ENCODE measurements around the gene PCDHB8.
A peak's percentile ranks its signal among the peaks of the same experiment; 100 is the strongest.
"Not testable (repeated sequence)": the region's sequence is repeated elsewhere in the genome, so short reads cannot be mapped to it uniquely, and the experiment has no call there.

PCDHB8 gene

DNA sequence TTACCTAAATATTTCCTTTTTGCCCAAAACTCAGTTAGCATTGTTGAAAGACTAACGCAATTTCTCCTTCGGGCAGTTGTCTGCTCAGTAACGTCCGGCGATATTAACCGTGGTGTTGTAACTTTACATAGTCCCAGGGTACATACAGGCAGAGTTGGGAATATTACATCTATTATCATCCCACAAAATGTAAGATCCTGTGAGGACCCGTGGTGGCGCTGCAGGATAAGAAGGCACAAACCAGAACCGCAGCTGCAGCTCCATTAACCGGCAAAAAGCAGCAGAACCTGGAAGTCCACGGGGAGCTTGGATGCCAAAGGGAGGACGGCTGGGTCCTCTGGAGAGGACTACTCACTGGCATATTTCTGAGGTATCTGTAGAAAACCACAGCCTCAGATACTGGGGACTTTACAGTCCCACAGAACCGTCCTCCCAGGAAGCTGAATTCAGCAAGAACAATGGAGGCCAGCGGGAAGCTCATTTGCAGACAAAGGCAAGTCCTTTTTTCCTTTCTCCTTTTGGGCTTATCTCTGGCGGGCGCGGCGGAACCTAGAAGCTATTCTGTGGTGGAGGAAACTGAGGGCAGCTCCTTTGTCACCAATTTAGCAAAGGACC, at the start of gene PCDHB8:
Gene PCDHB8, plus strand, starts transcription at position 214 of the 615 bp plus-strand sequence. Its CDS starts 245 bp downstream, at position 459.
- DNase-seq, result not testable (repeated sequence)

DNA sequence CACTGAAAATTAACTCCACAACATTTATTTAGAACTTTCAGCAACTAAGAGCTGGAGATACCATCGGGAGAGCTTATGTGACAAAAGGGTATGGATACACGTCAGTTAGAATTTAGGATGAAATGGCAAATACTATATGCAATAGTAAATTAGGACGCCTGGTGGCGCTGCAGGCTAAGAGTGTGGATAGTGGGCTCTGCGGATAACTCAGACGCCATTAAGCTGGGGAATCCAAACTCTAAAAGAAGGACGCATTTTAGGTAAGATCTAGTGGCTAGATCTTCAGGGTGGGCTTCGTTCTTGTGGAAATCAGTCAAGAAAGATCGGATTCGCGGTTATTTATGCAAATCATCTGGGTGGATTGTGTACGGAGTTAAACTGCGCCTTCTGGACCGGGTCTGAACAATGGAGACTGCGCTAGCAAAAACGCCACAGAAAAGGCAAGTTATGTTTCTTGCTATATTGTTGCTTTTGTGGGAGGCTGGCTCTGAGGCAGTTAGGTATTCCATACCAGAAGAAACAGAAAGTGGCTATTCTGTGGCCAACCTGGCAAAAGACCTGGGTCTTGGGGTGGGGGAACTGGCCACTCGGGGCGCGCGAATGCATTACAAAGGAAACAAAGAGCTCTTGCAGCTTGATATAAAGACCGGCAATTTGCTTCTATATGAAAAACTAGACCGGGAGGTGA, 42.4 kb upstream of the PCDHB8 start, which contains the start of gene PCDHB5:
Gene PCDHB5, plus strand, starts transcription at position 177 of the 688 bp plus-strand sequence. Its CDS starts 229 bp downstream, at position 406.
- no peak for DNase-seq

- no peak for DNase-seq
Observed at GRCh38 chr5:141135718-141136266, 41.8 kb upstream of the PCDHB8 start.

- DNase-seq, result not testable (repeated sequence)
Observed at GRCh38 chr5:141137346-141137745, 40.2 kb upstream of the PCDHB8 start.

DNA sequence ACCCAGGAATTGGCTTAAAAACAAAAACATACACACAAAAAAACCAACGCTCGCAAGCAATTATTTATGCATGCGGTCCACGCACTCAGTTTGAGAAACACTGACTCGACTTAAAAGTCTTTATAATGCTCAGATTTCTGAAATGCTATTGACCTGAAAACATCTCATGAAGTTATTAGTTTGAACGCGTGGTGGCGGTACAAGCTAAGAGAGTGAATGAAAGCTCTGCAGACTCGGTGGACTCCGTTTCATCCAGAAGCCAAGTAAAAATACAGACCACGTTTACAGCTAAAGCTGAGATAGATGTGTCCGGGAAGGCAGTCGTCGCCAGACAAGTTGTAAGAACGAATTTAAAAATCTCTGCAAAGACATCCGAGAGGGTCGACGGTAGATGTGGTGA, 27.8 kb upstream of the PCDHB8 start, which contains the start of gene PCDHB6:
Gene PCDHB6, plus strand, starts transcription at position 246 of the 400 bp plus-strand sequence. CDS start 201 bp downstream, outside the sequence.
- DNase-seq, result peak; percentile 3

DNA sequence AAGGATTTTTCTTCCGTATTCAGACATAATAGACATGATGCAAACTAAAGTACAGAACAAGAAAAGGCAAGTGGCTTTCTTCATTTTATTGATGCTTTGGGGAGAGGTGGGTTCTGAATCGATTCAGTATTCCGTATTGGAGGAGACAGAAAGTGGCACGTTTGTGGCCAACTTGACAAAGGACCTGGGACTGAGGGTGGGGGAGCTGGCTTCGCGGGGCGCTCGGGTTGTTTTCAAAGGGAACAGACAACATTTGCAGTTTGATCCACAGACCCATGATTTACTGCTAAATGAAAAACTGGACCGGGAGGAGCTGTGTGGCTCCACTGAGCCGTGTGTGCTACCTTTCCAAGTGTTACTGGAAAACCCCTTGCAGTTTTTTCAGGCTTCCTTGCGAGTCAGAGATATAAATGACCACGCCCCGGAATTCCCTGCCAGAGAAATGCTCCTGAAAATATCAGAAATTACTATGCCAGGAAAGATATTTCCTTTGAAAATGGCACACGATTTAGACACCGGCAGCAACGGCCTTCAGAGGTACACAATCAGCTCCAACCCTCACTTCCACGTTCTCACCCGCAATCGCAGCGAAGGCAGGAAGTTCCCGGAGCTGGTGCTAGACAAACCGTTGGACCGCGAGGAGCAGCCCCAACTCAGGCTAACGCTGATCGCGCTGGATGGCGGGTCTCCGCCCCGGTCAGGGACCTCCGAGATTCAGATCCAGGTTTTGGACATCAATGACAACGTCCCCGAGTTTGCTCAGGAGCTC, 27.2 kb upstream of the PCDHB8 start:
- DNase-seq, result no peak

DNA sequence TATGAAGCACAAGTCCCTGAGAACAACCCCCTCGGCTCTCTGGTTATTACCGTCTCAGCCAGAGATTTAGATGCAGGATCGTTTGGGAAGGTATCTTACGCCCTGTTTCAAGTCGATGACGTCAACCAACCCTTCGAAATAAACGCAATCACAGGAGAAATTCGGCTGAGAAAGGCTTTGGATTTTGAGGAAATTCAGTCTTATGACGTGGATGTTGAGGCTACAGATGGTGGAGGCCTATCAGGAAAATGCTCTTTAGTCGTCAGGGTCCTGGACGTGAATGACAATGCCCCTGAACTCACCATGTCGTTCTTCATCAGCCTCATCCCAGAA, 26.6 kb upstream of the PCDHB8 start:
- no peak for DNase-seq

- not testable (repeated sequence) for DNase-seq
Observed at GRCh38 chr5:141151632-141152031, 26.0 kb upstream of the PCDHB8 start.

GRCh38 chr5:141152096-141152495, 25.5 kb upstream of the PCDHB8 start:
- DNase-seq, result not testable (repeated sequence)

GRCh38 chr5:141155540-141156374, 21.8 kb upstream of the PCDHB8 start:
- DNase-seq, result no peak

- not testable (repeated sequence) for DNase-seq
Observed at GRCh38 chr5:141157356-141157755, 20.2 kb upstream of the PCDHB8 start.

DNA sequence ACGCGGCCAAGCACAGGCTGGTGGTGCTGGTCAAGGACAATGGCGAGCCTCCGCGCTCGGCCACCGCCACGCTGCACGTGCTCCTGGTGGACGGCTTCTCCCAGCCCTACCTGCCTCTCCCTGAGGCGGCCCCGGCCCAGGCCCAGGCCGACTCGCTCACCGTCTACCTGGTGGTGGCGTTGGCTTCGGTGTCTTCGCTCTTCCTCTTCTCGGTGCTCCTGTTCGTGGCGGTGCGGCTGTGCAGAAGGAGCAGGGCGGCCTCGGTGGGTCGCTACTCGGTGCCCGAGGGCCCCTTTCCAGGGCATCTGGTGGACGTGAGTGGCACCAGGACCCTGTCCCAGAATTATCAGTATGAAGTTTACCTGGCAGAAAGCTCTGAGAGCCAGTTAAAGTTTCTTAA, 19.7 kb upstream of the PCDHB8 start:
- DNase-seq, result not testable (repeated sequence)

GRCh38 chr5:141172381-141173204, 5.0 kb upstream of the PCDHB8 start, which contains the start of gene PCDHB7:
Gene PCDHB7, plus strand, starts transcription at chr5:141172644. Its CDS starts 192 bp downstream, at chr5:141172836.
- DNase-seq, result no peak

DNA sequence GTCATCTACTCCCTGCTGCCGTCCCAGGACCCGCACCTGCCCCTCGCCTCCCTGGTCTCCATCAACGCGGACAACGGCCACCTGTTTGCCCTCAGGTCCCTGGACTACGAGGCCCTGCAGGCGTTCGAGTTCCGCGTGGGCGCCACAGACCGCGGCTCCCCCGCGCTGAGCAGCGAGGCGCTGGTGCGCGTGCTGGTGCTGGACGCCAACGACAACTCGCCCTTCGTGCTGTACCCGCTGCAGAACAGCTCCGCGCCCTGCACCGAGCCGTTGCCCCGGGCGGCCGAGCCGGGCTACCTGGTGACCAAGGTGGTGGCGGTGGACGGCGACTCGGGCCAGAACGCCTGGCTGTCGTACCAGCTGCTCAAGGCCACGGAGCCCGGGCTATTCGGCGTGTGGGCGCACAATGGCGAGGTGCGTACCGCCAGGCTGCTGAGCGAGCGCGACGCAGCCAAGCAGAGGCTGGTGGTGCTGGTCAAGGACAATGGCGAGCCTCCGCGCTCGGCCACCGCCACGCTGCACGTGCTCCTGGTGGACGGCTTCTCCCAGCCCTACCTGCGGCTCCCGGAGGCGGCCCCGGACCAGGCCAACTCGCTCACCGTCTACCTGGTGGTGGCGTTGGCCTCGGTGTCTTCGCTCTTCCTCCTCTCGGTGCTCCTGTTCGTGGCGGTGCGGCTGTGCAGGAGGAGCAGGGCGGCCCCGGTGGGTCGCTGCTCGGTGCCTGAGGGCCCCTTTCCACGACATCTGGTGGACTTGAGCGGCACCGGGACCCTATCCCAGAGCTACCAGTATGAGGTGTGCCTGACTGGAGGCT, 3.1 kb upstream of the PCDHB8 start:
- not testable (repeated sequence) for DNase-seq

- no peak for DNase-seq
Observed at GRCh38 chr5:141175933-141176332, 1.7 kb upstream of the PCDHB8 start.

DNA sequence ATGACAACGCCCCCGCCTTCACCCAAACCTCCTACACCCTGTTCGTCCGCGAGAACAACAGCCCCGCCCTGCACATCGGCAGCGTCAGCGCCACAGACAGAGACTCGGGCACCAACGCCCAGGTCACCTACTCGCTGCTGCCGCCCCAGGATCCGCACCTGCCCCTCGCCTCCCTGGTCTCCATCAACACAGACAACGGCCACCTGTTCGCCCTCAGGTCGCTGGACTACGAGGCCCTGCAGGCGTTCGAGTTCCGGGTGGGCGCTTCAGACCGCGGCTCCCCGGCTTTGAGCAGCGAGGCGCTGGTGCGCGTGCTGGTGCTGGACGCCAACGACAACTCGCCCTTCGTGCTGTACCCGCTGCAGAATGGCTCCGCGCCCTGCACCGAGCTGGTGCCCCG, 1.8 kb downstream of the PCDHB8 start:
- not testable (repeated sequence) for DNase-seq

GRCh38 chr5:141179876-141180275, 2.3 kb downstream of the PCDHB8 start:
- not testable (repeated sequence) for DNase-seq

- no peak for DNase-seq
Observed at GRCh38 chr5:141180313-141180712, 2.7 kb downstream of the PCDHB8 start.

- no peak for DNase-seq
Observed at GRCh38 chr5:141182248-141182647, 4.7 kb downstream of the PCDHB8 start, which contains the start of gene PCDHB16. Gene PCDHB16, plus strand, starts transcription at chr5:141182387. Its CDS starts 173 bp downstream, at chr5:141182560.

Data from MV-4-11 (cell line).